Sigmoid colon (tissue), 7 donors: ENCODE results near the gene FOXN3. TPM values are rescaled to one million over a fixed set of nuclear protein-coding genes. Genes with fewer than 3 reads are reported as not detected.

ENCODE experiments used
- DNase-seq: peaks from one replicate; pipeline ENCODE4 v3.0.0-alpha.2; 2019
- H3K27ac ChIP-seq, 4 donors: fragments of 200-600 bp; sonication (generic); one replicate each; pipeline ENCODE4 v1.5.1; 2016 to 2019; ENCODE audit warnings: mild to moderate bottlenecking in 1 of 4
- H3K27me3 ChIP-seq, 3 donors: fragments of 200-600 bp; sonication (generic); one replicate each; pipeline ENCODE4 v1.5.1; 2019; ENCODE audit warnings: mild to moderate bottlenecking in 1 of 3
- H3K36me3 ChIP-seq, 4 donors: fragments of 200-600 bp; sonication (generic); one replicate each; pipeline ENCODE4 v1.5.1; 2016 to 2019
- H3K4me1 ChIP-seq, 4 donors: fragments of 200-600 bp; sonication (generic); one replicate each; pipeline ENCODE4 v1.5.1; 2017 to 2019
- H3K4me3 ChIP-seq, 4 donors: fragments of 200-600 bp; sonication (generic); one replicate each; pipeline ENCODE4 v1.5.1; 2017 to 2019; ENCODE audit warnings: mild to moderate bottlenecking in 2 of 4, moderate library complexity in 1 of 4
- H3K9me3 ChIP-seq, 4 donors: fragments of 200-600 bp in 3 of 4; sonication (generic) in 3 of 4; one replicate each; pipeline versions ENCODE4 v1.5.1 to v1.6.1; 2013 to 2019
- CTCF ChIP-seq, 4 experiments: fragments of 450-650 bp in 3 of 4; fragments of 200-600 bp in 1 of 4; IDR thresholded peaks; one replicate each; pipeline ENCODE4 v1.5.1; 2016 to 2019; ENCODE audit warnings: antibody characterized with exemption in 4 of 4, mild to moderate bottlenecking in 3 of 4, moderate library complexity in 2 of 4
- EP300 ChIP-seq, 4 donors: sonication (generic); formaldehyde crosslinking; IDR thresholded peaks; one replicate each; pipeline ENCODE4 v1.6.1; 2017; ENCODE audit warnings: antibody characterized with exemption in 4 of 4
- POLR2A ChIP-seq, 2 donors: fragments of 450-650 bp; IDR thresholded peaks; one replicate each; pipeline ENCODE4 v1.6.1; 2016; ENCODE audit warnings: antibody characterized with exemption in 2 of 2, mild to moderate bottlenecking in 2 of 2, moderate library complexity in 2 of 2
- POLR2AphosphoS5 ChIP-seq, 4 donors: sonication (generic); formaldehyde crosslinking; IDR thresholded peaks; one replicate each; pipeline ENCODE4 v1.6.1; 2017; ENCODE audit warnings: antibody characterized with exemption in 4 of 4
- WGBS, 2 donors: extraction: QIAGEN DNeasy Blood & Tissue Kit; methylation state at CpG; one replicate each; pipeline ENCODE4 v1.1.7; 2013; 5-methylcytosine and 5-hydroxymethylcytosine counted together
- intact Hi-C: fragments of 100-400 bp; cut with DNase I; formaldehyde crosslinking; loops from one replicate; pipeline ENCODE4 v1.15.1; 2023
- polyA plus RNA-seq, 3 donors: library from polyadenylated mRNA; stranded (reverse); fragments of 200-250 nt; gene quantifications; one replicate each; pipeline ENCODE4 v1.2.3, GENCODE V29; 2013
- total RNA-seq, 4 donors: library from RNA; depleted of rRNA; stranded (reverse); fragments of >200 nt; gene quantifications; one replicate each; pipeline ENCODE4 v1.1.0, GENCODE V29; 2016
- donor health status: healthy with polysubstance abuse.
- donor health status: Bipolar disorder and iron deficiency.
- donor health status: healthy.

The FOXN3 gene
- total and polyA plus RNA-seq, 7 donors, result 24.6 to 146 (median 104) TPM

- WGBS, 2 donors, result 97 to 98% methylated on average over 9 of the region's 9 CpGs
Measured at GRCh38 chr14:89451229-89451628, 34.2 kb upstream of the FOXN3 start.

GRCh38 chr14:89447182-89447944, 30.3 kb upstream of the FOXN3 start:
- intact Hi-C loops, result no loop called here
- no peaks in the 10 kb centered on the region for H3K4me1 ChIP-seq
- H3K27ac ChIP-seq, result no peak overlapping the region
- TF ChIP-seq EP300 (IDR thresholded peaks at IDR 0.05), result no peak
- no peak for TF ChIP-seq POLR2A (IDR thresholded peaks at IDR 0.05)
- no peak for TF ChIP-seq CTCF (IDR thresholded peaks at IDR 0.05)
- TF ChIP-seq POLR2AphosphoS5 (IDR thresholded peaks at IDR 0.05), result no peak
- H3K27me3 ChIP-seq, result no peaks in the 10 kb centered on the region
- no peak overlapping the region for H3K4me3 ChIP-seq
- H3K9me3 ChIP-seq, result no peaks in the 10 kb centered on the region
- no peaks in the 10 kb centered on the region for H3K36me3 ChIP-seq
- peak; percentile 28 for DNase-seq
- 70 to 91% methylated on average over 14 of the region's 14 CpGs for WGBS, 2 donors

More at GRCh38 chr14:89451229-89451628, 34.2 kb upstream of the FOXN3 start:
- intact Hi-C loops, result no loop called here
- peak; percentile 12 for DNase-seq
- Histone ChIP-seq H3K27me3 (no peaks in the 10 kb centered on the region), H3K36me3 (no peaks in the 10 kb centered on the region), H3K27ac (no peak overlapping the region), H3K4me3 (no peak overlapping the region), H3K4me1 (no peaks in the 10 kb centered on the region), H3K9me3 (no peaks in the 10 kb centered on the region)
- TF ChIP-seq CTCF (IDR thresholded peaks at IDR 0.05) (no peak), POLR2AphosphoS5 (IDR thresholded peaks at IDR 0.05) (no peak), POLR2A (IDR thresholded peaks at IDR 0.05) (no peak), EP300 (IDR thresholded peaks at IDR 0.05) (no peak)

GRCh38 chr14:89445273-89445973, 28.4 kb upstream of the FOXN3 start:
- H3K4me3 ChIP-seq, result no peak overlapping the region
- no peaks in the 10 kb centered on the region for H3K4me1 ChIP-seq
- intact Hi-C loops, result no loop called here
- WGBS, 2 donors, result 67 to 69% methylated on average over 4 of the region's 4 CpGs
- H3K9me3 ChIP-seq, result no peaks in the 10 kb centered on the region
- no peaks in the 10 kb centered on the region for H3K27me3 ChIP-seq
- no peak overlapping the region for H3K27ac ChIP-seq
- H3K36me3 ChIP-seq, result no peaks in the 10 kb centered on the region
- TF ChIP-seq EP300 (IDR thresholded peaks at IDR 0.05) (no peak), POLR2AphosphoS5 (IDR thresholded peaks at IDR 0.05) (no peak), CTCF (IDR thresholded peaks at IDR 0.05) (no peak), POLR2A (IDR thresholded peaks at IDR 0.05) (no peak)
- peak; percentile 33 for DNase-seq

GRCh38 chr14:89444516-89445125, 27.6 kb upstream of the FOXN3 start:
- H3K27ac ChIP-seq, result no peak overlapping the region

More at GRCh38 chr14:89444516-89445125, 27.6 kb upstream of the FOXN3 start:
- Histone ChIP-seq H3K27me3 (no peaks in the 10 kb centered on the region), H3K4me1 (no peaks in the 10 kb centered on the region), H3K4me3 (no peak overlapping the region), H3K9me3 (no peaks in the 10 kb centered on the region), H3K36me3 (no peaks in the 10 kb centered on the region)
- intact Hi-C loops, result no loop called here
- DNase-seq, result peak; percentile 34
- TF ChIP-seq POLR2AphosphoS5 (IDR thresholded peaks at IDR 0.05) (no peak), EP300 (IDR thresholded peaks at IDR 0.05) (no peak), CTCF (IDR thresholded peaks at IDR 0.05) (no peak), POLR2A (IDR thresholded peaks at IDR 0.05) (no peak)
- 66 to 86% methylated on average over 10 of the region's 10 CpGs for WGBS, 2 donors
